ENCODE results near the gene BTBD18. TPM values are rescaled to one million over a fixed set of nuclear protein-coding genes. Genes with fewer than 3 reads are reported as not detected.

BTBD18 gene
- total RNA-seq, 2 donors from 2014 or later: not detected

Other genes with a start within 250 kb of the BTBD18 start
- gene SLC43A1, start 236.1 kb downstream of the BTBD18 start, total RNA-seq: 10 to 100 TPM in 1 of 2 donors, 1 to 10 TPM in 1; 8.1 to 11.5 TPM
- 10 to 100 TPM; 31.8 to 38.1 TPM for gene TIMM10, start 221.1 kb downstream of the BTBD18 start, total RNA-seq
- not detected for gene SMTNL1, start 214.2 kb downstream of the BTBD18 start, total RNA-seq
- gene UBE2L6, start 184.1 kb downstream of the BTBD18 start, total RNA-seq: 10 to 100 TPM; 50.3 to 56.9 TPM
- gene SERPING1, start 154.1 kb downstream of the BTBD18 start, total RNA-seq: 100 to 1,000 TPM; 501 to 774 TPM
- gene YPEL4, start 101.9 kb downstream of the BTBD18 start, total RNA-seq: 1 to 10 TPM in 1 of 2 donors, under 1 TPM in 1; 0.33 to 1.3 TPM
- 10 to 100 TPM in 1 of 2 donors, 1 to 10 TPM in 1; 7.6 to 10.3 TPM for gene CLP1, start 94.1 kb downstream of the BTBD18 start, total RNA-seq
- gene ZDHHC5, start 83.7 kb downstream of the BTBD18 start, total RNA-seq: 10 to 100 TPM; 49.7 to 58.0 TPM
- 1 to 10 TPM; 8.6 to 9.8 TPM for gene MED19, start 39.6 kb downstream of the BTBD18 start, total RNA-seq
- gene TMX2, start 39.2 kb downstream of the BTBD18 start, total RNA-seq: 10 to 100 TPM; 41.3 to 49.3 TPM
- gene SELENOH, start 10.3 kb downstream of the BTBD18 start, total RNA-seq: 10 to 100 TPM; 61.8 to 74.3 TPM
- gene CTNND1, start 10.0 kb upstream of the BTBD18 start, total RNA-seq: 100 to 1,000 TPM; 131 to 140 TPM